Naive B cell (primary cell): ENCODE results near the gene GJB6. TPM values are rescaled to one million over a fixed set of nuclear protein-coding genes. Genes with fewer than 3 reads are reported as not detected.

Source experiments
- ATAC-seq, 2 donors: fragments of 150-1000 bp; cut with Tn5 transposase; 2 replicates each; pipeline ENCODE4 v1.10.0; 2021; ENCODE audit warnings: low read depth in 2 of 2, mild to moderate bottlenecking in 2 of 2, moderate library complexity in 2 of 2
- DNase-seq: peaks from one replicate; pipeline ENCODE4 v3.0.0; 2022
- H3K27ac Mint-ChIP-seq, 6 donors: one replicate each; pipeline ENCODE4 v1.8.0; 2020 to 2022; ENCODE audit warnings: mild to moderate bottlenecking in 6 of 6, mixed read lengths in 6 of 6, moderate library complexity in 5 of 6, inconsistent platforms in 2 of 6
- H3K27me3 Mint-ChIP-seq, 3 donors: one replicate each; pipeline ENCODE4 v1.8.0; 2021 to 2022; ENCODE audit warnings: mixed read lengths in 3 of 3, mild to moderate bottlenecking in 1 of 3
- H3K36me3 Mint-ChIP-seq, 2 donors: one replicate each; pipeline ENCODE4 v1.8.0; 2020 to 2022; ENCODE audit warnings: mixed read lengths in 2 of 2, inconsistent platforms in 1 of 2, mild to moderate bottlenecking in 1 of 2
- H3K4me1 Mint-ChIP-seq, 3 donors: one replicate each; pipeline ENCODE4 v1.8.0; 2020 to 2022; ENCODE audit warnings: mixed read lengths in 3 of 3, inconsistent platforms in 1 of 3, mild to moderate bottlenecking in 1 of 3, moderate library complexity in 1 of 3
- H3K4me3 Mint-ChIP-seq, 8 donors: one replicate each; pipeline ENCODE4 v1.8.0; 2020 to 2022; ENCODE audit warnings: mild to moderate bottlenecking in 8 of 8, mixed read lengths in 8 of 8, moderate library complexity in 8 of 8, inconsistent platforms in 2 of 8
- H3K9me3 Mint-ChIP-seq, 7 donors: one replicate each; pipeline ENCODE4 v1.8.0; 2020 to 2022; ENCODE audit warnings: mixed read lengths in 7 of 7, mild to moderate bottlenecking in 5 of 7, inconsistent platforms in 2 of 7, moderate library complexity in 1 of 7
- polyA plus RNA-seq, 6 donors: library from polyadenylated mRNA; unstranded; fragments of 300-500 nt; fragmentation: Illumina TruSeq; gene quantifications; one replicate each; pipeline ENCODE4 v1.2.3, GENCODE V29; 2021; ENCODE audit warnings: low read depth in 6 of 6

Gene GJB6
- polyA plus RNA-seq, 6 donors from 2014 or later = 2.0 to 3.4 TPM; not detected in 4

GRCh38 chr13:20209948-20210347 is 22.2 kb downstream of the GJB6 start:
- H3K9me3 Mint-ChIP-seq = peaks cover 0 to 16% (median 12%) of the 10 kb centered on the region in 7 donors
- ATAC-seq (no peak), DNase-seq (no peak)
- H3K4me3 Mint-ChIP-seq = no peak overlapping the region
- H3K27ac Mint-ChIP-seq = no peak overlapping the region
- peaks cover 3 to 7% of the 10 kb centered on the region in 2 donors for H3K36me3 Mint-ChIP-seq
- peaks cover 0 to 5% (median 0%) of the 10 kb centered on the region in 3 donors for H3K4me1 Mint-ChIP-seq
- peaks cover 18 to 45% (median 40%) of the 10 kb centered on the region in 3 donors for H3K27me3 Mint-ChIP-seq

- Mint-ChIP-seq H3K36me3 (peaks cover 1 to 7% of the 10 kb centered on the region in 2 donors), H3K27me3 (peaks cover 18 to 30% (median 30%) of the 10 kb centered on the region in 3 donors), H3K27ac (no peak overlapping the region), H3K9me3 (peaks cover 0 to 10% (median 3%) of the 10 kb centered on the region in 7 donors), H3K4me3 (peak overlapping the region in 1 of 8 donors; percentile 72), H3K4me1 (peaks cover 0 to 5% (median 0%) of the 10 kb centered on the region in 3 donors)
- no peak for DNase-seq
- no peak for ATAC-seq
Observed at GRCh38 chr13:20206698-20207235, 25.4 kb downstream of the GJB6 start.

GRCh38 chr13:20206065-20206697 is 25.9 kb downstream of the GJB6 start:
- no peak for ATAC-seq
- peaks cover 0 to 5% (median 0%) of the 10 kb centered on the region in 3 donors for H3K4me1 Mint-ChIP-seq
- H3K27ac Mint-ChIP-seq = no peak overlapping the region
- H3K27me3 Mint-ChIP-seq = peaks cover 18 to 30% (median 25%) of the 10 kb centered on the region in 3 donors
- H3K36me3 Mint-ChIP-seq = peaks cover 4 to 7% of the 10 kb centered on the region in 2 donors
- H3K4me3 Mint-ChIP-seq = no peak overlapping the region
- peaks cover 0 to 13% (median 3%) of the 10 kb centered on the region in 7 donors for H3K9me3 Mint-ChIP-seq
- no peak for DNase-seq

GRCh38 chr13:20198781-20199180 is 33.3 kb downstream of the GJB6 start:
- DNase-seq = no peak
- no peak for ATAC-seq
- no peak overlapping the region for H3K27ac Mint-ChIP-seq
- H3K4me3 Mint-ChIP-seq = no peak overlapping the region
- H3K27me3 Mint-ChIP-seq = peaks cover 37 to 55% (median 39%) of the 10 kb centered on the region in 3 donors
- peaks cover 0 to 4% of the 10 kb centered on the region in 2 donors for H3K36me3 Mint-ChIP-seq
- peaks cover 10 to 12% (median 12%) of the 10 kb centered on the region in 3 donors for H3K4me1 Mint-ChIP-seq
- peaks cover 0 to 13% (median 3%) of the 10 kb centered on the region in 7 donors for H3K9me3 Mint-ChIP-seq

- H3K4me1 Mint-ChIP-seq = peaks cover 16 to 20% (median 19%) of the 10 kb centered on the region in 3 donors
- ATAC-seq (no peak), DNase-seq (no peak)
- peaks cover 0 to 4% of the 10 kb centered on the region in 2 donors for H3K36me3 Mint-ChIP-seq
- H3K27me3 Mint-ChIP-seq = peaks cover 45 to 62% (median 48%) of the 10 kb centered on the region in 3 donors
- H3K9me3 Mint-ChIP-seq = peaks cover 0 to 10% (median 3%) of the 10 kb centered on the region in 7 donors
- no peak overlapping the region for H3K27ac Mint-ChIP-seq
- H3K4me3 Mint-ChIP-seq = no peak overlapping the region
Observed at GRCh38 chr13:20197361-20197834, 34.7 kb downstream of the GJB6 start.

- DNase-seq (no peak), ATAC-seq (no peak)
- H3K27me3 Mint-ChIP-seq = peaks cover 53 to 74% (median 61%) of the 10 kb centered on the region in 3 donors
- H3K9me3 Mint-ChIP-seq = no peaks in the 10 kb centered on the region
- no peak overlapping the region for H3K4me3 Mint-ChIP-seq
- peaks cover 19 to 22% (median 20%) of the 10 kb centered on the region in 3 donors for H3K4me1 Mint-ChIP-seq
- H3K27ac Mint-ChIP-seq = no peak overlapping the region
- H3K36me3 Mint-ChIP-seq = no peaks in the 10 kb centered on the region
Observed at GRCh38 chr13:20195801-20196200, 36.3 kb downstream of the GJB6 start.

- Mint-ChIP-seq H3K36me3 (no peaks in the 10 kb centered on the region), H3K9me3 (peaks cover 0 to 2% (median 0%) of the 10 kb centered on the region in 7 donors), H3K27ac (peak overlapping the region in 1 of 6 donors; percentile 60), H3K4me1 (peaks cover 19 to 22% (median 20%) of the 10 kb centered on the region in 3 donors), H3K27me3 (peaks cover 50 to 70% (median 56%) of the 10 kb centered on the region in 3 donors), H3K4me3 (peak overlapping the region; percentile 78 to 88 (median 82))
- ATAC-seq (peak; percentile 67 to 71), DNase-seq (no peak)
Observed at GRCh38 chr13:20193907-20194631, 38.0 kb downstream of the GJB6 start.

- H3K36me3 Mint-ChIP-seq = no peaks in the 10 kb centered on the region
- H3K27ac Mint-ChIP-seq = no peak overlapping the region
- peaks cover 19 to 22% (median 20%) of the 10 kb centered on the region in 3 donors for H3K4me1 Mint-ChIP-seq
- H3K27me3 Mint-ChIP-seq = peaks cover 50 to 68% (median 56%) of the 10 kb centered on the region in 3 donors
- H3K9me3 Mint-ChIP-seq = peaks cover 0 to 2% (median 0%) of the 10 kb centered on the region in 7 donors
- ATAC-seq (peak; percentile 24), DNase-seq (no peak)
- peak overlapping the region; percentile 78 to 88 (median 82) for H3K4me3 Mint-ChIP-seq
Observed at GRCh38 chr13:20193162-20193906, 38.8 kb downstream of the GJB6 start.

GRCh38 chr13:20192836-20193161 is 39.3 kb downstream of the GJB6 start, which contains the start of gene GJB2:
Gene GJB2, minus strand, starts transcription at chr13:20192938. Its CDS starts 3,357 bp downstream, at chr13:20189581.
- Mint-ChIP-seq H3K4me3 (peak within 1 kb of the TSS; percentile 78 to 90 (median 83)), H3K36me3 (no peaks in the 10 kb centered on the region), H3K27ac (no peak within 1 kb of the TSS), H3K9me3 (peaks cover 0 to 2% (median 0%) of the 10 kb centered on the region in 7 donors), H3K27me3 (peaks cover 53 to 63% (median 59%) of the 10 kb centered on the region in 3 donors), H3K4me1 (peaks cover 19 to 22% (median 20%) of the 10 kb centered on the region in 3 donors)
- ATAC-seq (peak in 1 of 2 donors; percentile 18), DNase-seq (no peak)

GRCh38 chr13:20192158-20192835 is 39.8 kb downstream of the GJB6 start:
- DNase-seq (no peak), ATAC-seq (no peak)
- H3K36me3 Mint-ChIP-seq = no peaks in the 10 kb centered on the region
- H3K4me3 Mint-ChIP-seq = peak overlapping the region; percentile 67 to 90 (median 78)
- peaks cover 19 to 22% (median 20%) of the 10 kb centered on the region in 3 donors for H3K4me1 Mint-ChIP-seq
- peaks cover 53 to 61% (median 58%) of the 10 kb centered on the region in 3 donors for H3K27me3 Mint-ChIP-seq
- peaks cover 0 to 2% (median 0%) of the 10 kb centered on the region in 7 donors for H3K9me3 Mint-ChIP-seq
- no peak overlapping the region for H3K27ac Mint-ChIP-seq

GRCh38 chr13:20191311-20192157 is 40.6 kb downstream of the GJB6 start:
- H3K4me1 Mint-ChIP-seq = peaks cover 19 to 22% (median 20%) of the 10 kb centered on the region in 3 donors
- peaks cover 0 to 2% (median 0%) of the 10 kb centered on the region in 7 donors for H3K9me3 Mint-ChIP-seq
- H3K27me3 Mint-ChIP-seq = peaks cover 46 to 55% (median 50%) of the 10 kb centered on the region in 3 donors
- no peaks in the 10 kb centered on the region for H3K36me3 Mint-ChIP-seq
- H3K27ac Mint-ChIP-seq = no peak overlapping the region
- ATAC-seq = peak in 1 of 2 donors; percentile 26
- DNase-seq = no peak
- peak overlapping the region; percentile 67 to 90 (median 78) for H3K4me3 Mint-ChIP-seq
